Testis (tissue), 3 donors: Measurements from ENCODE around the gene RNF113B. TPM values are rescaled to one million over a fixed set of nuclear protein-coding genes. Genes with fewer than 3 reads are reported as not detected.
A peak's percentile ranks its signal among the peaks of the same experiment; 100 is the strongest.

Experiments used
- DNase-seq: peaks from one replicate; pipeline ENCODE4 v3.0.0-alpha.2; 2019
- H3K27ac ChIP-seq, 2 donors: fragments of 200-600 bp; sonication (generic); one replicate each; pipeline ENCODE4 v1.5.1; 2019
- H3K27me3 ChIP-seq: fragments of 200-600 bp; sonication (generic); one replicate; pipeline ENCODE4 v1.5.1; 2019
- H3K36me3 ChIP-seq: fragments of 200-600 bp; sonication (generic); one replicate; pipeline ENCODE4 v1.5.1; 2017; ENCODE audit warnings: low read depth; ENCODE audit errors: missing control alignments
- H3K4me1 ChIP-seq: fragments of 200-600 bp; sonication (generic); one replicate; pipeline ENCODE4 v1.5.1; 2019
- H3K4me3 ChIP-seq, 2 donors: fragments of 200-600 bp; sonication (generic); one replicate each; pipeline ENCODE4 v1.5.1; 2017 to 2019
- H3K9me3 ChIP-seq: fragments of 200-600 bp; sonication (generic); one replicate; pipeline ENCODE4 v1.5.1; 2017
- POLR2A ChIP-seq: fragments of 450-650 bp; IDR thresholded peaks from one replicate; pipeline ENCODE4 v1.6.1; 2017; ENCODE audit warnings: antibody characterized with exemption, mild to moderate bottlenecking, moderate library complexity
- WGBS, 2 donors: methylation state at CpG; one replicate each; pipeline ENCODE4 v1.1.5; 2018; 5-methylcytosine and 5-hydroxymethylcytosine counted together
- intact Hi-C: fragments of 100-400 bp; cut with DNase I; formaldehyde crosslinking; loops from one replicate; pipeline ENCODE4 v1.15.1; 2023; ENCODE audit warnings: low total_unique reads
- polyA plus RNA-seq: library from polyadenylated mRNA; stranded (reverse); fragments of 350-450 nt; fragmentation: Illumina TruSeq; extraction: RNeasy Lipid Tissue Mini Kit (QIAGEN cat#74804); gene quantifications from one replicate; pipeline ENCODE4 v1.2.3, GENCODE V29; 2014; ENCODE audit warnings: low read depth, low replicate concordance; ENCODE audit not compliant: insufficient read depth
- total RNA-seq, 2 donors: library from RNA; depleted of rRNA; stranded (reverse); fragments of >200 nt; gene quantifications; one replicate each; pipeline ENCODE4 v1.2.3, GENCODE V29; 2016
- TF ChIP-seq, protein P1 (sequence below), 3 experiments: fragments of 450-650 bp in 2 of 3; fragments of 200-600 bp in 1 of 3; sonication (generic) in 1 of 3; IDR thresholded peaks; one replicate each; pipeline ENCODE4 v1.5.1; 2016 to 2019; ENCODE audit warnings: antibody characterized with exemption in 3 of 3, mild to moderate bottlenecking in 2 of 3, moderate library complexity in 1 of 3

RNF113B gene
- total and polyA plus RNA-seq, 3 donors from 2014 or later = 33.6 to 117 (median 41.5) TPM

DNA sequence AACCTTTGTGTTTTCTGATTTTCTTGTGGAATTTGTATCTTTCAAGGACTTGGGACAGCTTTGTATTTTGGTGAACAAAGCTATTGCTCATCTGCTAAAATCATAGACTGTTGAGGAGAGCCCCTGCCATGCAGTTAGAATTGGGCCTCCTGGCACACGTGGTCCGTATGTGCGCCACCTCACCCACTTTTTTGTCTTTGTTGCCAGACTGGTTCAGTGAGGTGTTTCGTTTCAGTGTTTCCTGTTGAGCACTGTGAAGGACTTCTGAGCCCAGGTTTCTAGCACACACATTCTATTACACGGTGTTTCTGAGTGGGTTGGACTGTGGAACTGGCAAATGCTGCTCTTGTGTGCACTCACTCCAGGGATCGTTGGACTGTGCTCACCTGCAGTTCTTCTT is 37.6 kb upstream of the RNF113B start:
- no peak for DNase-seq
- peaks cover 5% of the 10 kb centered on the region for H3K4me1 ChIP-seq
- no peak overlapping the region for H3K27ac ChIP-seq
- no peaks in the 10 kb centered on the region for H3K36me3 ChIP-seq
- no peaks in the 10 kb centered on the region for H3K9me3 ChIP-seq
- 74 to 78% methylated on average over 6 of the region's 6 CpGs for WGBS, 2 donors
- no peaks in the 10 kb centered on the region for H3K27me3 ChIP-seq
- intact Hi-C loops = no loop called here
- no peak overlapping the region for H3K4me3 ChIP-seq
- no peak for TF ChIP-seq POLR2A
- TF ChIP-seq, protein P1, sequence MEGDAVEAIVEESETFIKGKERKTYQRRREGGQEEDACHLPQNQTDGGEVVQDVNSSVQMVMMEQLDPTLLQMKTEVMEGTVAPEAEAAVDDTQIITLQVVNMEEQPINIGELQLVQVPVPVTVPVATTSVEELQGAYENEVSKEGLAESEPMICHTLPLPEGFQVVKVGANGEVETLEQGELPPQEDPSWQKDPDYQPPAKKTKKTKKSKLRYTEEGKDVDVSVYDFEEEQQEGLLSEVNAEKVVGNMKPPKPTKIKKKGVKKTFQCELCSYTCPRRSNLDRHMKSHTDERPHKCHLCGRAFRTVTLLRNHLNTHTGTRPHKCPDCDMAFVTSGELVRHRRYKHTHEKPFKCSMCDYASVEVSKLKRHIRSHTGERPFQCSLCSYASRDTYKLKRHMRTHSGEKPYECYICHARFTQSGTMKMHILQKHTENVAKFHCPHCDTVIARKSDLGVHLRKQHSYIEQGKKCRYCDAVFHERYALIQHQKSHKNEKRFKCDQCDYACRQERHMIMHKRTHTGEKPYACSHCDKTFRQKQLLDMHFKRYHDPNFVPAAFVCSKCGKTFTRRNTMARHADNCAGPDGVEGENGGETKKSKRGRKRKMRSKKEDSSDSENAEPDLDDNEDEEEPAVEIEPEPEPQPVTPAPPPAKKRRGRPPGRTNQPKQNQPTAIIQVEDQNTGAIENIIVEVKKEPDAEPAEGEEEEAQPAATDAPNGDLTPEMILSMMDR (IDR thresholded peaks at IDR 0.05) = no peak

GRCh38 chr13:98214008-98214643 is 37.1 kb upstream of the RNF113B start:
- WGBS, 2 donors = 36 to 42% methylated on average over 16 of the region's 16 CpGs
- H3K36me3 ChIP-seq = no peaks in the 10 kb centered on the region
- H3K27ac ChIP-seq = no peak overlapping the region
- TF ChIP-seq POLR2A = no peak
- TF ChIP-seq, protein P1 (IDR thresholded peaks at IDR 0.05) = no peak
- DNase-seq = peak; percentile 29
- no peaks in the 10 kb centered on the region for H3K9me3 ChIP-seq
- intact Hi-C loops = no loop called here
- H3K4me3 ChIP-seq = no peak overlapping the region
- H3K4me1 ChIP-seq = peaks cover 5% of the 10 kb centered on the region
- no peaks in the 10 kb centered on the region for H3K27me3 ChIP-seq

- no peak for TF ChIP-seq POLR2A
- TF ChIP-seq, protein P1 (IDR thresholded peaks at IDR 0.05) = no peak
- Histone ChIP-seq H3K27ac (no peak overlapping the region), H3K4me3 (no peak overlapping the region), H3K36me3 (no peaks in the 10 kb centered on the region), H3K4me1 (peaks cover 5% of the 10 kb centered on the region), H3K9me3 (no peaks in the 10 kb centered on the region), H3K27me3 (no peaks in the 10 kb centered on the region)
- no peak for DNase-seq
- intact Hi-C loops = no loop called here
- WGBS, 2 donors = 81 to 83% methylated on average over 8 of the region's 8 CpGs
Observed at GRCh38 chr13:98213354-98213753, 36.3 kb upstream of the RNF113B start.

- no peak for TF ChIP-seq POLR2A
- TF ChIP-seq, protein P1 (IDR thresholded peaks at IDR 0.05) = no peak
- H3K27ac ChIP-seq = no peak overlapping the region
- no peak for DNase-seq
- H3K4me3 ChIP-seq = no peak overlapping the region
- no peaks in the 10 kb centered on the region for H3K36me3 ChIP-seq
- no peaks in the 10 kb centered on the region for H3K9me3 ChIP-seq
- 90 to 93% methylated on average over 5 of the region's 5 CpGs for whole genome bisulfite sequencing, 2 donors
- H3K4me1 ChIP-seq = peaks cover 5% of the 10 kb centered on the region
- no peaks in the 10 kb centered on the region for H3K27me3 ChIP-seq
- intact Hi-C loops = no loop called here
Observed at GRCh38 chr13:98212763-98213162, 35.7 kb upstream of the RNF113B start.

- intact Hi-C loops = no loop called here
- DNase-seq = no peak
- H3K27me3 ChIP-seq = no peaks in the 10 kb centered on the region
- no peaks in the 10 kb centered on the region for H3K36me3 ChIP-seq
- no peak overlapping the region for H3K27ac ChIP-seq
- WGBS, 2 donors = 87 to 97% methylated on average over 5 of the region's 5 CpGs
- H3K9me3 ChIP-seq = no peaks in the 10 kb centered on the region
- H3K4me1 ChIP-seq = no peaks in the 10 kb centered on the region
- H3K4me3 ChIP-seq = no peak overlapping the region
- TF ChIP-seq, protein P1 (IDR thresholded peaks at IDR 0.05) = no peak
- TF ChIP-seq POLR2A = no peak
Observed at GRCh38 chr13:98208606-98209005, 31.5 kb upstream of the RNF113B start.
